GM12892 (cell line): ENCODE data around the gene NMRAL1.

Experiments
- POLR2A ChIP-seq: IDR thresholded peaks from 2 replicates; pipeline ENCODE4 v1.6.1; 2011; ENCODE audit warnings: low read depth, low read length, control low read depth
- POLR2AphosphoS5 ChIP-seq: IDR thresholded peaks from 2 replicates; pipeline ENCODE4 v1.6.1; 2011; ENCODE audit warnings: low read depth, low read length, control low read depth
- TAF1 ChIP-seq: IDR thresholded peaks from 2 replicates; pipeline ENCODE4 v1.6.1; 2011; ENCODE audit warnings: low read depth, mild to moderate bottlenecking, control low read depth, low read length, borderline replicate concordance

GRCh38 chr16:4510747-4511426 lies 36.5 kb upstream of the NMRAL1 start:
- TF ChIP-seq POLR2AphosphoS5: no peak
- no peak for TF ChIP-seq TAF1
- TF ChIP-seq POLR2A: no peak
